Measurements from ENCODE around the gene CMTM1.
"Not testable (repeated sequence)": the region's sequence is repeated elsewhere in the genome, so short reads cannot be mapped to it uniquely, and the experiment has no call there.

Gene CMTM1

DNA sequence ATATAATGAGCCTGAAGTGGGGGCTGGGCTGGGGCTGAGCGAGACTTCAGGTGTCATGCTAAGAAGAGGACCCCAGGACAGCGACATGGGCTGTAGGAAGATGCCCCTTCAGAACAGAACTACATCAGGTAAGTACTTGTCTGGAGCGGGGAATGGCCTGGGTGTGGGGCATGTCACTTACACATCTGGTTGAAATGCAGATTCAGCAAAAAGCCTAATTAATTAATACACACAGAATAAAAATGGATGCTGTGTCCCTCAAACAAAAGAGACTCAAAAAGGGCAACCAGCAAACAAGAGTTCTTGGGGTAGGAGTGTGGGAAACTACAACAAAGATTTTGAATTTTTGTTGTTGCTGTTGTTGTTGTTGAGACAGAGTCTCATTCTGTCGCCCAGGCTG, 24.8 kb downstream of the CMTM1 start:
- DNase-seq (ENCODE audit: low read depth, low spot score) = no peak

DNA sequence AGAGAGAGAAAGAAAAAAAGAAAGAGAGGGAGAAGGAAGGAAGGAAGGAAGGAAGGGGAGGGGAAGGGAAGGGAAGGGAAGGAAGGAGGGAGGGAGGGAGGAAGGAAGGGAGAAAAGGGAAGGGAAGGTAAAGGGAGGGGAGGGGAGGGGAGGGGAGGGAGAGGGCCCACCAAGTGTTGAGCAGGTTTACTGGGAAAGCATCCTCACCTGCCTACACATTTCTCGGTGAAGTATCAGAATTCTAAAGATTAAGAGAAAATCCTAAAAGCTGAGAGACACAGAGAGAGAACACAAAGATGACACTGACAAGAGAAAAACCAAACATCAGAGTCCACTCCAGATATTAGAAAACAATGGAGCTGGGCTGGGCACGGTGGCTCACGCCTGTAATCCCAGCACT, 26.0 kb downstream of the CMTM1 start:
- no peak for DNase-seq (ENCODE audit: low read depth, low spot score)

DNA sequence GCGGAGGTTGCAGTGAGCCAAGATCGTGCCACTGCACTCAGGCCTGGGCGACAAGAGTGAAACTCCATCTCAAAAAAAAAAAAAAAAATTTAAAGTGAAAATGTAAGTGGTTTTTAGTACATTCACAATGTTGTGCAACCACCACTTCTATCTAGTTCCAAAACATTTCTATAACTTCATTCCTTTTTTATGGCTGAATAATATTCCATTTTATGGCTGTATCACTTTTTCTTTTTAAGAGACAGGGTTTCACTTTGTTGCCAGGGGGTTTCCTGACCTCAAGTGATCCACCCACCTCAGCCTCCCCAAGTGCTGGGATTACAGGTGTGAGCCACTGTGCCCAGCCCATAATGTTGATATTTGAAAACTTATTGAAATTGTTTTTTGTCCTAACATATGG, 26.6 kb downstream of the CMTM1 start:
- no peak for DNase-seq (ENCODE audit: low read depth, low spot score)

DNA sequence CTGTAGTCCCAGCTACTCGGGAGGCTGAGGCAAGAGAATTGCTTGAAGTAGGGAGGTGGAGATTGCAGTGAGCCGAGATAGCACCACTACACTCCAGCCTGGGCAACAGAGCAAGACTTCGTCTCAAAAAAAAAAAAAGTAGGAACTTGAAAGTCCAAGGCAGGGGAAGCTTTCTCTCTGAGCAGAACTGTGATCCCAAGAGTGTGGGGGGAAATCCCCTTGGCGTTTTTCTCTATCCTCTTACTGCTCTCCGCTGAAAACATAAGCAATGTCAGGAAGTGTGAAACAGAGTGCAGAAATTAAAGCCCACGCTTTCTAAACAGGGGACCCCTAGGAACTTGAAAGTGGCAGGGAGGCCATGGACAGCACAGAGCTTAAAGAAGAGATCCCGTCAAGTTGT, 28.5 kb downstream of the CMTM1 start:
- DNase-seq (ENCODE audit: low read depth, low spot score) = no peak

DNA sequence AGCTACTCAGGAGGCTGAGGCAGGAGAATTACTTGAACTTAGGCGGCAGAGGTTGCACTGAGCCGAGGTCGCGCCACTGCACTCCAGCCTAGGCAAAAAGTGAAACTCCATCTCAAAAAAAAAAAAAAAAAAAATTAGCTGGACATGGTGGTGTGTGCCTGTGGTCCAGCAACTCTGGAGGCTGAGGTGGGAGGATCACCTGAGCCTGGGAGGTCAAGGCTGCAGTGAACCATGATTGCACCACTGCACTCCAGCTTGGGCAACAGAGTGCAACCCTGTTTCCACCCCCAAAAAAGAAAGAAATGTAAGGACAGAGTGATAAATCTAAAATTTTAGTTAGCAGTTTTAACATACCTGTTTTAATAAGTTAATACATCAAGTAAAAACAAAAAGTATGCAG, 30.3 kb downstream of the CMTM1 start:
- not testable (repeated sequence) for DNase-seq (ENCODE audit: low read depth, low spot score)

DNA sequence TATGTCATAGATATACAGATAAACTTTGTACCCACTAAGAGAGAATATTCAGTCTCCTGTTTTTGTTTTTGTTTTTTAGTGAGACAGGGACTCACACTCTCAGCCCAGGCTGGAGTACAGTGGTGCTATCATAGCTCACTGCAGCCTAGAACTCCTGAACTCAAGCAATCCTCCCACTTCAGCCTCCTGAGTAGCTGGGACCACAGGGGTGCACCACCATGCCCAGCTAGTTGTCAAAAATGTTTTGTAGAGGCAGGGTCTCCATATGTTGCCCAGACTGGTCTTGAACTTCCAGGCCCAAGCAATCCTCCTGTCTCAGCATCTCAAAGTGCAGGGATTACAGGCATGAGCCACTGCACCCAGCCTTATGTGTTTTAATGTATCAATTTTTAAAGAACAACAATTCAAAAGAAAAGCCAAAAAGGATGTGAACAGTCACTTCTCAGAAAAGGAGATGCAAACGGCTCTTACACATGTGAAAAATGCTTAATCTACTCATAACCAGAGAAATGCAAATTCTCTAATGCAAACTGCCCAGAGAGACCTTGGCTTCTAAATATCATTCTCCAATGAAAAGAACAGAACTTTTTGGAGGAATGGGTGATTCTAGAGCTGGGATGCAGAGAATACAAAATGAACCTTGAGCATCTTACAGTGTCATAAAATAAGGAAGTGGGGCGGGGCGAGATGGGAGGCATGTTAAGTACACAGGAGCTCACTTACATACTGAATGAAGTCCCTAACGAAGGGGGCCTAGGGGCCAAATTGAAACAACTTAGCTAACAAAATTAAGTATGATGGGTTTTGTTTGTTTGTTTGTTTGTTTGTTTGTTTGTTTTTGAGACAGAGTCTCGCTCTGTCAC, 31.0 kb downstream of the CMTM1 start:
- DNase-seq (ENCODE audit: low read depth, low spot score) = no peak

DNA sequence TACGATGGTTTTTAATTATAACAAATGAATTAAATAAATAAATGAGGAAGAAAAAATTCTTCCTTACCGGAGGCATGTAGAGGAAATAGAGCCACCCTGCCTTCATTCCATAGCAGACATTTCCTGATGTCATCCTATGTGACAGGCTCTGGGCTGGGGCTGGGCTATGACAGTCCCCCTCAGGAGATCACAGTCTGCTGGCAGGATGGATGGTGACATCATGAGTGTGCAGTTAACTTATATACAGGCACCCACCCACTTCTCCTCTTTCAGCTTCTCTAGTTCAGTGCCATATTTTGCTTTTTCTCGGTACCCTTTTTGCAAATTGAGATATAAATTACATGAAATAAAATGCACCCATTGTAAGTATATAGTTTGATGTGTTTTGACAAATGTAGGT, 31.9 kb downstream of the CMTM1 start:
- DNase-seq (ENCODE audit: low read depth, low spot score) = no peak

DNA sequence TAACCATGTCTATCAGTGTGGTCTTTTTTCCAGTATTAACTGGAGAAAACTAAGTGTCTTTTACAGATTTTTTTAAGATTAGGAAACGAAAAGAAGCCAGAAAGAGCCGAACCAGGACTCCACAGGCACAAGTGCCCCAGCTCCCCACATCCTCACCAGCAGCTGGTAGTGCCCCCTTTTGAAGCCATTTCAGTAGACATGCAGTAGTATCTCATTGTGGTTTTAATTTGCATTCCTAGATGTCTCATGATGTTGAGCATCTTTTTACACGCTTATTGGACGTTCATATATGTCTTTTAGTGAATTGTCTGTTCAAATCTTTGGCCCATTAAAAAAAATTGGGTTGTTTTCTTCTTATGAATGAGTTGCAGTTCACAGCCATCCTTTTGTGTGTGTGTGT, 33.5 kb downstream of the CMTM1 start:
- DNase-seq (ENCODE audit: low read depth, low spot score) = no peak

DNA sequence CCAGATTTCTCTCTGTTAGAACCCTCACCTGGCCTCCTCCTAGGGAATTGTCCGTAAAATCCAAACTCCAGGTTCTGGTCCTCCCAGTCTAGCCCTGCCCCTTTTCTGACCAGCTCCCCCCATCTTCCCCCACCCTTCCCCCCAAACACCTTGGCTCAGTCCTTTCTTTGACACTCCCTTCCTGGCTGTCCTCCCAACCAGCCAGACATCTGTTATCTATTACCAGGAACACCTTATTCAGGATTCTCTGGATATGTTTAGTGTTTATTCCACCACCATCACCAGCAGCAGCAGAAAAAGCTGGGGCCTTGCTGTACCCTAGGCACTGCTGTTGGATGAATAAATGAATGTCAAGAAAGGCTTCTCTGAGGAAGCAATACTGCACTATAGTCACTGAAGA, 34.2 kb downstream of the CMTM1 start:
- no peak for DNase-seq (ENCODE audit: low read depth, low spot score)

DNA sequence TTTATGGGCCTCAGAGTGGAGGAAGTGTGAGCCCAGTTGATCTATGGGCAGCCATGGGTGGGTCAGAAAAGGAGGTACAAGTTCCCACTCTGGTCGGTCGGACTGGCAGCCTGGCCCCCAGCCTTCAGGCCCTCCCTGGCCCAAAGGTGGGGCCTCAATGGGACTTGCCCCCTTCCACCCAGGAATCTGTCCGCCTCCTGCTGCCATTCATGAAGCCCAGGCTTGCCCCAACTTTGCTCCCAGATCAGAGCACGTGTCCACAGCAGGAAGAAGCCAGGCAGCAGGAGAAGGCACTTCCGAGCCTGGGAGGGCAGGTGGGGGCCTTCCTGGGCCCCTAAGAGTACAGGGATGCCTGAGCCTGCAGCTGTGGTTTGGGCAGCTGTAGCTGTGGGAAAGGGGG, 35.2 kb downstream of the CMTM1 start:
- no peak for DNase-seq (ENCODE audit: low read depth, low spot score)

DNA sequence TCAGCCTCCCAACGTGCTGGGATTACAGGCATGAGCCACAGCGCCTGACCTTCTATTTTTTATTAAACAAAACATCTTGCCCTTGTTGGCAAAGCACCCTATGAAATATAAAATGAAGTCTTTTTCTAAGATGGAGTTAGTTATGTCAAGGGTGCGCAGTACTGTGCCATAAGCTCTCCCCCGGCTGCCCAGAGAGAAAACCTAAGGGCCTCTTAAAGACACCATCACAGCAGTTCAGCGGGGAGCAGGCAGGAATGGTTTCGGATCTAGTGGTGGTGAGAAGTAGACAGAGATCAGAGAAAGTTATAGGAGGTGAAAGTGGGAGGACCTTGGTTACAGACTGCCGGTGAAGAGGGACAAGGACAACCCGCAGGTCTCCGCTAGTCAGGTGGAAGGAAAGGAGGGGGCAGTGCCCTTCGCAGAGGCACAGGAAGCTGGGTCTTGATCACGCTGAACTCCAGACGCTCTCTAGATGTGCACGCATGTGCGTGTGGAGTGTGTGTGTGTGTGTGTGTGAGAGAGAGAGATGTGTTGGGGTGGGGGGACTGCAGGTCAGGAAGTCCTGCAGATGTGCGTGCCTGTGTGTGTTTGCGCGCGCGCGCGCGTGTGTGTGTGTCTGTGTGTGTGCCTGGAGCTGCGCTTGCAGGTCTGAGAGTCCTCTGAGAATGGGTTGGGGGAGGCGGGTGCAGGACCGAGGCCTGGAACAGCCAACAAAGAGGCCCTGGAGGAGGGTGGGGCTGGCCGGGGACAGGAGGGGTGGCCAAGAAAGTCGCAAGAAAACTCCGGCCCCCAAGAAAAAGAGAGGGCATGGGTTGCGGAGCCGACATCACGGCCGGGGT, 37.5 kb downstream of the CMTM1 start:
- no peak for DNase-seq (ENCODE audit: low read depth, low spot score)

DNA sequence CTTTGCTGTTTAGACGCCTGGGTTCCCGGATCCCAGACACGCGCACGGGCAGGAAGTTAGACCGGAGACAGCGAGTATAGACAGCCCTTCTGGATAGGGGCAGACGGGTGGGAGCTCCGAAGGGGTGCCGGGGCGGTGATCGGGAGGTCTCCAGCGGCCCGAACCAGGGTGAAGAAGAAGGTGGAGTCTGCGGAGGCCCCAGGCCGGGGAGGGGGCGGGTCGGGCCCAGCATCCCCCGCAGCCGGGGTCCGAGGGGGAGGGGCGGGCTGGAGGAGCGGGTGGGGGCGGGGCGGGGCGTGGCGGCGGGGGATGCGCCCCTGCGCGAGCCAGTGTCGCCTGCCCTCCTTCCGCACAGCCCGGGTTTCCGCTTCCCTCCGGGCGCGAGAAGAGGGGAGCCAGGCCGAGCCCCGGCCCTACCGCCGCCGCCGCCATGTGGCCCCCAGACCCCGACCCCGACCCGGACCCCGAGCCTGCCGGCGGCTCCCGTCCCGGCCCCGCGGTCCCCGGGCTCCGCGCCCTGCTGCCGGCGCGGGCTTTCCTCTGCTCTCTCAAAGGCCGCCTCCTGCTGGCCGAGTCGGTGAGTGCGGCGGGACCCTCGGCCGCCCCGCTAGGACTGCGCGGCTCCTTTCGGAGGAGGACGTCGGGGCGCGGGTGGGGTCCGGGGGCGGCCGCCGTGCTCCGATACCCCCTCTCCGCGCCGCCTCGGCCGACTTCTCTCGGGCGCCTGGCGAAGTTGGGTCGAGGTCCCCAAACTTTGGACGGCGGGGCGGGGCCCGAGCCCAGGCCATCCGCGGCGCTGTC, 38.3 kb downstream of the CMTM1 start, which contains the start of gene CMTM3:
Gene CMTM3 (plus strand): TSS at position 329 of the 801 bp plus-strand sequence. CDS start 102 bp downstream, at position 431.
- DNase-seq (ENCODE audit: low read depth, low spot score) = no peak

DNA sequence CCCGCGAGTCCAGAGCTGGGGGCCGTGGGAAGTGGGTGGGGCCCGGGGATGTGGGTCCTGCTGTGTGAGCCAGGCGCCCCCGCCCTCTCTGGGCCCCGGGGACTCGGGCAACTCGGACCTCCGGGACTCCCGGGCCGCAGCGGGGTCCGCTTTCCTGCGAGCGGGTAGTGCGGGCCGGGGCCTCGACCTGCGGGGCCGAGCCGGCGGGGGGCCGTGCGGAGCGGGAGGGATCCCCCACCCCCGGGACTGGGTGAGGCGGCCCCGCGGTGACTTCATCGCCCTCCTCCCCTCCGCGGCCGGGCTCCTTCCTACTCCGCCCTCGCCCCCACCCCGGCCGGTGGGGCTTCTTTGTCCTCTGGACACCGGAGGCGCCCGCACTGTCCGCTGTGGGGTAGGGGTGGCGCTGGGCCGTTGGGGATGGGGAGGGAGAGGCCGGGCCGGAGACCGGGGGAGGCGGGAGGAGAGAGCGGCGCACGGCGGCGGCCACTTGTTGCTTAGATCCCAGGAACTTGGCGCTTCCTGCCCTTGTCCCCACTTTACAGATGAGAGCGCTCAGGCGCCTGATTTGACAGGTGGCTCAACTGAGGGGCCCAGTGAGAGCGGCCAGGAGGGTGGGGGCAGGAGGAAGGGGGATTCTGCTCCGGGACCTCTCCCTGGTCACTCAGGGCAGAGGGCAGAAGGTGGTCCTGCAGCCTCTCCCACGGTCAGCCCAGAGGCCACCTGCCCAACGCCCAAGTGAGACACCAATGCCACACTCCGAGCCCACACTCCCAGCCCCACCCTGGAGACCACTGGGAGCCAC, 39.1 kb downstream of the CMTM1 start:
- DNase-seq (ENCODE audit: low read depth, low spot score) = no peak

DNA sequence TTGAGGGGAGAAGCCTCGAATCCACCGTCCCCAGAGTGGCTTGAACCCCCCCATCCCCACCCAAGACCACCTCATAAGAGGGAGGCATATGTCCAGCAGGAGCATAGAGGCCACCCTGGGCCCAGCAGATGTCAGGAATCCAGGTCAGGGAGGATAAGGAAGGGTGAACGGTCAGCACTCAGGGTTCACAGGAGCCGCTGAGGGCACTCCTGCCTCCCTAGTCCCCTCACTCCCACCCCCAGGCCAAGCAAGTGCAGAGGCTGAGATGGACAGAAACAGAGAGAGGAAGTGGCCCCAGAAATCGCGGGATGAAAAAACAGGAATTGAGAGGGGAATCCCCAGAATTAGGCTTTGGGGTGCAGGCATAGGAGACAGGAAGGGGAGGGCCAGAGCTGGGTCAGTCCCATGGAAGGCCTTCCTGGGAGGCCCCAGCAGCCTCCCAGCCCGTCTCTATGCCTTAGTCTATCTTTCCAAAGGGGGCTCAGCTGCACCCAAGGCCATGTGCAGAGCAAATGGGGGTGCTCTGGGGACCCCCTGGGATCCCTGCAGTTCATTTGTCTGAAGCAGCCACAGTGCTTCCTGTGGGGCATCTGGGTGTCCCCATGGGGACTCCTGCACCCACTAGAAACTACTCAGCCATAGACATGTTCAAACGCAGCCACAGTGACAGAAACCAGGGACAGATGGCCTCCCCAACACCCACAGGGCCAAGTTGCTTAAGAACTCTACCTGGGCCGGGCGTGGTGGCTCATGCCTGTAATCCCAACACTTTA, 39.9 kb downstream of the CMTM1 start:
- no peak for DNase-seq (ENCODE audit: low read depth, low spot score)

DNA sequence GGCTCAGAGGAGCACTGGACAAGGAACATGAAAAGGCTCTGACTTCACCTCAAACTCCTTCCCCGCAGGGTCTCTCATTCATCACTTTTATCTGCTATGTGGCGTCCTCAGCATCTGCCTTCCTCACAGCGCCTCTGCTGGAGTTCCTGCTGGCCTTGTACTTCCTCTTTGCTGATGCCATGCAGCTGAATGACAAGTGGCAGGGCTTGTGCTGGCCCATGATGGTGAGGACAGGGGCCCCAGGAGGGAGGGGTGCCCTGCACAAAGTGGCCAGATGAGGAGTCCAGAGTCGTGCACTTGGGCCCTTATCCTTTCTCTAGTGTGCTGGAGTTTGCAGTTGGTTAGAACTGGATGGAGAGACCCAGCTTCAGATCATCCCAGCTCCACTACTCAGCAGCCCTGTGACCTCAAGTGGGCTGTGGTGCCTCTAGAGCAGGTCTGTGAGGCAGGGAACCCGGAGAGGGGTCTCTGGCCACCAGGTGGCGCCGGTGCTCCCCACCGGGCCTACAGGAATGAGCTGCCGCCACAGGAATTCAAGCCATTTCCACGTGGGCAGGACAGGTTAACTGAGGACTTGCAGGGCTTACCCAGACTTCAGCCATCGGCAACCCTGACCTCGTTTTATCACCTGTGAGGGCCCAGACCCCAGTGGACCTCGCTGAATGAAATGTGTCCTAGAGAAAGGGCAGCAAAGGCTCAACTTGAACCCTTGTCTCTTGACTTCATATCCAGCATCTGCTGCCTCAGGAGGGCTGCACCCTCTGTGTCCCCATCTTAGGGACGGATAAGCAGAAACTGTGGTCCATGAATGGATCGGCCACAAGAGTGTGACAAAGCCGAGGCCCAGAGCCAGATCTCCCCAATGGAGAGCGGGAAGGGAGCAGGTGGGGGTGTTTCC, 42.3 kb downstream of the CMTM1 start:
- peak; percentile 49 for DNase-seq (ENCODE audit: low read depth, low spot score)

DNA sequence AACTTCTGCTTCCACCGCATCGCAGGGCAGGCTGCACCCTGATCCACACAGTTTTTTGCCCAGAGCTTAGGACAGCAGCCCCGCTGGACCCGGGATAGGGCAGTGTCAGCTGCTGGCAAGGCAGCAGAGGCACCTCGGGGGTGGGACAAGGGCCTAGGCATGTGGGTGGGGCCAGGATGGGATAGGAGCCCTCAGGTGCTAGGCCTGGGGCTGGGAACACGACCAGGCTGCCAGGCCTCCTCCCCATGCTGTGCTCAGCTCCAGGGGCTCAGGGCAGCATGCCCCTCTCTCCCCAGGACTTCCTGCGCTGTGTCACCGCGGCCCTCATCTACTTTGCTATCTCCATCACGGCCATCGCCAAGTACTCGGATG, 42.9 kb downstream of the CMTM1 start:
- DNase-seq (ENCODE audit: low read depth, low spot score) = no peak

DNA sequence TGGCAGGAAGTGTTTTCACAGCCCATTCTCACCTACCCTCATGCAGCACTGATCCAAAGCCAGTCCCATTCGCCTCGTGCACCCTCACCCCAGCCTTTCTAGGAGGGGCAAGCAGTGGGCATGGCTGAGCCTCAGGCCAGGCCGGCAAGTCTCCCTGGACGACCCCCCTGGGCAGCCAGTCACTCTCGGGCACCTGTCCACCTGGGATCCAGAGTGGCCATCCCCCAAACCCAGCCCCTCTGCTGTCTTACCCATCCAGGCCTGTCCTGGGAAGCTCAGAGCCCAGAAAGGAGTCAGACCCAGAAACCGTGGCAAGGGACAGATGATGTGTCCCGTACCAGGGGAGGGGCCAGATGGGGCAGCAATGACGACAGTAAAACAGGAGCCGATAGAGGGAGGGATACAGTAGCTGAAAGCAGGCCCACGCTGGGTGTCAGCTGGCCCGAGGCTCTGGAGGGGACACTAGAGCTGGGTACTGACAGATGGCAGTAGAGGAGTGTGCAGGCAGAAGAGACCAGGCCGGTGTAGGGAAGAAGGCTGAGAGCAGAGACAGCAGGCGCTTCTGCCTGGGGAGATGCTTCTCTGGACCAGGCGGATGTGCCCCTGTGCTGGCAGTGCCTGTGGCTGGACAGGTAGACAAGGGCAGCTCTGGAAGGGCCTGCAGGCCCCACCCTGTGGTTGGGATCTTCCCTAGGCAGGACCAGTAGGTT, 44.0 kb downstream of the CMTM1 start:
- DNase-seq (ENCODE audit: low read depth, low spot score) = no peak

DNA sequence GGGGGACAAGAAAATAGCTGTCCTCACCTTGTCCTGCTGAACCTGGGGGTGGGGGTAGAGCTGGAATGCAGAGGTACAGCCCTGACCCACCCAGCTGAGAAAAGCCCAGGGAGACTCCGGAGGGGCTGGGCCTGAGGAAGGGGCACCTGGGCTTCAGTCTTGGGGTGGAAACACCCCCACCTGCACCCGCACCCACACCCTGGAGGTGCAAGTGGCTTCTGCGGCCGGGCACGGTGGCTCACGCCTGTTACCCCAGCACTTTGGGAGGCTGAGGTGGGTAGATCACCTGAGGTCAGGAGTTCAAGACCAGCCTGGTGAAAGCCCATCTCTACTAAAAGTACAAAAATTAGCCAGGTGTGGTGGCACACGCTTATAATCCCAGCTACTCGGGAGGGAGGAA, 45.7 kb downstream of the CMTM1 start:
- DNase-seq (ENCODE audit: low read depth, low spot score) = not testable (repeated sequence)

DNA sequence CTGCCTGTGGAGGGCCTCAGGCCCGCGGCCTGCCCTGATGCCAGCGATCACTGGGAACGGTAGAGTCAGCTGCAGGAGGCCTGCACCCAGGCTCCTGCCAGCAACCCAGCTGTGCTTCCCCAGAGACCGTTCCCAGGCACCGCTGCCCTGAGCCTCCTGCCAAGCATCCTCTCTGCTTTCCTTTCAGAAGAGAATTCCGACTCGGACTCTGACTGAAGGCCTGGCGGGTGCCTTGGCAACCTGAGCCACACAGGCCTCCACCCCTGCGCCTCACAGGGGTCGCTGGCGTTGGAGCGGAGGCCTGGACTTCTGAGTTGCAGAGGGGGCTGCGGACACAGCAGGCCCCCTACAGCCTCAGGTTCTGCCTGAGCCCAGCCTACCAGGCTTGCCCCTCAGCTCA, 46.2 kb downstream of the CMTM1 start:
- no peak for DNase-seq (ENCODE audit: low read depth, low spot score)
